Mesenchymal stem cell (in vitro differentiated cells and primary cell): Measurements from ENCODE around the gene UBAP2.

ENCODE experiments used
- DNase-seq: peaks from one replicate; pipeline ENCODE4 v3.0.0-alpha.2; 2013
- H2AFZ ChIP-seq: one replicate; pipeline ENCODE4 v1.6.1; 2013; ENCODE audit warnings: low read depth, mild to moderate bottlenecking, control low read depth, inconsistent platforms, low read length, moderate library complexity
- H2AK5ac ChIP-seq: 2 replicates; pipeline ENCODE4 v1.6.1; 2013; ENCODE audit warnings: low read length, moderate library complexity, mild to moderate bottlenecking, inconsistent platforms; ENCODE audit not compliant: severe bottlenecking
- H2BK120ac ChIP-seq: one replicate; pipeline ENCODE4 v1.6.1; 2013; ENCODE audit warnings: low read depth, mild to moderate bottlenecking, inconsistent platforms, low read length, moderate library complexity
- H2BK12ac ChIP-seq, 2 experiments: one replicate each; pipeline ENCODE4 v1.6.1; 2013; ENCODE audit warnings: inconsistent platforms in 2 of 2, low read length in 2 of 2, mild to moderate bottlenecking in 2 of 2, moderate library complexity in 2 of 2, control low read depth in 1 of 2
- H2BK15ac ChIP-seq: one replicate; pipeline ENCODE4 v1.6.1; 2013; ENCODE audit warnings: mild to moderate bottlenecking, low read depth, inconsistent platforms; ENCODE audit not compliant: poor library complexity, severe bottlenecking
- H2BK5ac ChIP-seq: 2 replicates; pipeline ENCODE4 v1.6.1; 2013; ENCODE audit warnings: low read depth, mild to moderate bottlenecking, low read length, control low read depth, inconsistent platforms; ENCODE audit not compliant: poor library complexity, severe bottlenecking
- H3K14ac ChIP-seq, 2 experiments: one replicate each; pipeline ENCODE4 v1.6.1; 2013; ENCODE audit warnings: inconsistent platforms in 2 of 2, low read length in 2 of 2, control low read depth in 1 of 2, mild to moderate bottlenecking in 1 of 2, moderate library complexity in 1 of 2
- H3K18ac ChIP-seq, 2 experiments: one replicate each; pipeline ENCODE4 v1.6.1; 2013; ENCODE audit warnings: inconsistent platforms in 2 of 2, low read length in 2 of 2, control low read depth in 1 of 2, low read depth in 1 of 2, mild to moderate bottlenecking in 1 of 2
- H3K23ac ChIP-seq, 2 experiments: one replicate each; pipeline ENCODE4 v1.6.1; 2013; ENCODE audit warnings: inconsistent platforms in 2 of 2, low read length in 2 of 2, mild to moderate bottlenecking in 2 of 2, moderate library complexity in 2 of 2, control low read depth in 1 of 2
- H3K27ac ChIP-seq: 2 replicates; pipeline ENCODE4 v1.5.1; 2013; ENCODE audit warnings: mild to moderate bottlenecking, moderate library complexity, low read length, control low read depth, inconsistent platforms; ENCODE audit not compliant: poor library complexity, severe bottlenecking
- H3K27me3 ChIP-seq, 2 experiments: 2 replicates each; pipeline versions ENCODE4 v1.6.1 to v1.7.0; 2013; ENCODE audit warnings: low read length in 2 of 2, mild to moderate bottlenecking in 2 of 2, moderate library complexity in 2 of 2, control low read depth in 1 of 2, inconsistent platforms in 1 of 2; ENCODE audit not compliant: control insufficient read depth in 1 of 2, insufficient read depth in 1 of 2
- H3K36me3 ChIP-seq, 2 experiments: 2 replicates each; pipeline versions ENCODE4 v1.6.1 to v1.7.0; 2013; ENCODE audit warnings: low read length in 2 of 2, control low read depth in 1 of 2, inconsistent platforms in 1 of 2, low read depth in 1 of 2, mild to moderate bottlenecking in 1 of 2; ENCODE audit not compliant: insufficient read depth in 2 of 2, control insufficient read depth in 1 of 2
- H3K4ac ChIP-seq, 2 experiments: one replicate each; pipeline ENCODE4 v1.6.1; 2013; ENCODE audit warnings: inconsistent platforms in 2 of 2, low read length in 2 of 2, mild to moderate bottlenecking in 2 of 2, moderate library complexity in 2 of 2, control low read depth in 1 of 2, low read depth in 1 of 2
- H3K4me1 ChIP-seq: 2 replicates; pipeline ENCODE4 v1.6.1; 2013; ENCODE audit warnings: low read depth, low read length, control low read depth; ENCODE audit not compliant: control insufficient read depth, insufficient read depth
- H3K4me2 ChIP-seq: 2 replicates; pipeline ENCODE4 v1.6.1; 2013; ENCODE audit warnings: low read length, mild to moderate bottlenecking, inconsistent platforms; ENCODE audit not compliant: poor library complexity, severe bottlenecking
- H3K4me3 ChIP-seq, 2 experiments: 2 replicates each; pipeline versions ENCODE4 v1.5.1 to v1.7.0; 2013; ENCODE audit warnings: low read length in 2 of 2, mild to moderate bottlenecking in 2 of 2, control low read depth in 1 of 2, low read depth in 1 of 2; ENCODE audit not compliant: insufficient read depth in 1 of 2
- H3K79me1 ChIP-seq: replicated peaks from 2 replicates; pipeline ENCODE4 v1.6.1; 2013; ENCODE audit warnings: mild to moderate bottlenecking, control low read depth, low read length, inconsistent platforms; ENCODE audit not compliant: poor library complexity, severe bottlenecking
- H3K9ac ChIP-seq: 2 replicates; pipeline ENCODE4 v1.7.0; 2013; ENCODE audit warnings: mild to moderate bottlenecking, low read length, moderate library complexity
- H3K9me3 ChIP-seq: 2 replicates; pipeline ENCODE4 v1.7.0; 2013; ENCODE audit warnings: mild to moderate bottlenecking, low read length; ENCODE audit not compliant: control insufficient read depth
- H4K8ac ChIP-seq: one replicate; pipeline ENCODE4 v1.6.1; 2013; ENCODE audit warnings: inconsistent platforms, mild to moderate bottlenecking, low read length, moderate library complexity
- H4K91ac ChIP-seq: one replicate; pipeline ENCODE4 v1.6.1; 2013; ENCODE audit warnings: mild to moderate bottlenecking, low read length, inconsistent platforms
- WGBS: methylation state at CpG from one replicate; pipeline ENCODE4 v1.1.7; 2013; ENCODE audit warnings: mixed read lengths; 5-methylcytosine and 5-hydroxymethylcytosine counted together

Gene UBAP2

GRCh38 chr9:34037626-34038025 is 11.1 kb downstream of the UBAP2 start:
- Histone ChIP-seq H4K91ac (no peak overlapping the region), H3K9ac (no peak overlapping the region), H3K4me2 (no peak overlapping the region), H2AK5ac (no peak overlapping the region), H3K79me1 (no peaks in the 10 kb centered on the region), H3K9me3 (no peaks in the 10 kb centered on the region), H3K4me1 (peaks cover 8% of the 10 kb centered on the region), H3K18ac (no peak overlapping the region), H2BK15ac (no peak overlapping the region), H2BK5ac (no peak overlapping the region), H3K4ac (no peak overlapping the region), H2BK12ac (no peak overlapping the region), H3K27ac (peak overlapping the region; percentile 14), H3K36me3 (peaks cover 14 to 17% of the 10 kb centered on the region in 2 experiments), H2AFZ (no peak overlapping the region), H3K23ac (no peak overlapping the region), H3K14ac (no peak overlapping the region), H4K8ac (no peak overlapping the region), H2BK120ac (no peak overlapping the region), H3K4me3 (no peak overlapping the region), H3K27me3 (no peaks in the 10 kb centered on the region)
- WGBS: 71% methylated on average over 2 of the region's 2 CpGs
- no peak for DNase-seq

DNA sequence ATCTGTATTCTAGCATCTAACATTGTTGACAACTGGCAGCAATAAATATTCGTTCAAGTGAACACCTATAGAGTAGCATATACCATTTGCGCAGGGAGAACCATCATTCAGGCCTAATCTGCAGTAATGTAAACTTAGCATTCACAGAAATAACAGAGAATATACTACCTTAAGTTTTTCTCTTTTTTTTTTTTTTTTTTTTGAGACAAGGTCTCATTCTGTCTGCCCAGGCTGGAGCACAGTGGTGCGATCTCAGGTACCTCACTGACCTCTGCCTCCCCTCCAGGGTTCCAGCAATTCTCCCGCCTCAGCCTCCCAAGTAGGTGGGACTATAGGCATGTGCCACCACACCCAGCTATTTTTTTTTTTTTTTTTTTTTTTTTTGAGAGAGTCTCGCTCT is 12.1 kb downstream of the UBAP2 start:
- no peak overlapping the region for H2BK120ac ChIP-seq
- no peak overlapping the region for H3K4me3 ChIP-seq
- H4K91ac ChIP-seq: no peak overlapping the region
- no peaks in the 10 kb centered on the region for H3K27me3 ChIP-seq
- H2AK5ac ChIP-seq: no peak overlapping the region
- H3K79me1 ChIP-seq: no peaks in the 10 kb centered on the region
- no peak overlapping the region for H2BK12ac ChIP-seq
- H3K4me1 ChIP-seq: peaks cover 8% of the 10 kb centered on the region
- H2BK5ac ChIP-seq: no peak overlapping the region
- H3K36me3 ChIP-seq: peaks cover 13 to 18% of the 10 kb centered on the region in 2 experiments
- H3K4me2 ChIP-seq: no peak overlapping the region
- no peak overlapping the region for H3K14ac ChIP-seq
- H4K8ac ChIP-seq: no peak overlapping the region
- no peak overlapping the region for H3K27ac ChIP-seq
- H3K23ac ChIP-seq: no peak overlapping the region
- no peak overlapping the region for H2BK15ac ChIP-seq
- no peak for DNase-seq
- no peak overlapping the region for H3K4ac ChIP-seq
- no peaks in the 10 kb centered on the region for H3K9me3 ChIP-seq
- no peak overlapping the region for H3K18ac ChIP-seq
- WGBS: 99% methylated on average over 5 of the region's 5 CpGs
- no peak overlapping the region for H2AFZ ChIP-seq
- H3K9ac ChIP-seq: no peak overlapping the region

DNA sequence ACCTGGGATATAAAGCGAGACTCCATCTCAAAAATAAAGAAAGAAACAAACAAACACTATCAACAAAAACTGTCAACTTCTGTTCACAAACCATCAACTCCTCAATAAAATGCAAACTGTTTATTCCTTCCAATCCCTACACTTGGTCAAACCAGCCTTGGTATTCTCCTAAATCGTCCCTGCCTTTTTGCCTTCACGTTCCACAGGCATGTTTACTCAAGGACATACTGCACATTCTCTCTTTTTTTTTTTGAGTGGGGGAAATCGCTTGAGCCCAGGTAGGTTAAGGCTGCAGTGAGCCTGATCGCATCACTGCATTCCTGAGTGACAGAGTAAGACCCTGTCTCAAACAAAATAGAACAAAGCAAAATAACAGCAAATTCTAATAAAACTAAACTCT is 13.0 kb downstream of the UBAP2 start:
- Histone ChIP-seq H2AFZ (no peak overlapping the region), H3K4me3 (no peak overlapping the region), H3K79me1 (no peaks in the 10 kb centered on the region), H3K27ac (peak overlapping the region; percentile 83), H3K14ac (no peak overlapping the region), H3K36me3 (peaks cover 18 to 22% of the 10 kb centered on the region in 2 experiments), H2BK120ac (no peak overlapping the region), H3K4me1 (peaks cover 10% of the 10 kb centered on the region), H3K9me3 (no peaks in the 10 kb centered on the region), H4K8ac (no peak overlapping the region), H2BK5ac (no peak overlapping the region), H2BK15ac (no peak overlapping the region), H2BK12ac (no peak overlapping the region), H3K9ac (no peak overlapping the region), H3K18ac (no peak overlapping the region), H2AK5ac (no peak overlapping the region), H3K23ac (no peak overlapping the region), H3K4ac (no peak overlapping the region), H3K27me3 (no peaks in the 10 kb centered on the region), H3K4me2 (no peak overlapping the region), H4K91ac (no peak overlapping the region)
- 72% methylated on average over 5 of the region's 5 CpGs for WGBS
- no peak for DNase-seq

DNA sequence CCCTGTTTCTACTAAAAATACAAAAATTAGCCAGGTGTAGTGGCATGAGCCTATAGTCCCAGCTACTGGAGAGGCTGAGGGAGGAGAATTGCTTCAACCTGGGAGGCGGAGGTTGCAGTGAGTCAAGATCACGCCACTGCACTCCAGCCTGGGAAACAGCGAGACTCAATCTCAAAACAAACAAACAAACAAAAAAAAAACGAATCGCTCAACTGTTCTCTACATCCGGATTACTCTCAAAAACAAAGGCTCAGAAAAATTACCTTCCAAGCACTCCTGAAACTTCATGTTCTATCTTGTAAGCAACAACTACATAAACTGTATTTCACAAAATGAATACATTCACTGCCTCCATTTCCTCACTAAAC is 14.0 kb downstream of the UBAP2 start:
- no peak overlapping the region for H3K23ac ChIP-seq

More for the DNA sequence above, 14.0 kb downstream of the UBAP2 start:
- Histone ChIP-seq H3K18ac (no peak overlapping the region), H3K14ac (no peak overlapping the region), H3K9ac (no peak overlapping the region), H3K27me3 (no peaks in the 10 kb centered on the region), H3K4me1 (peaks cover 10% of the 10 kb centered on the region), H3K27ac (peak overlapping the region; percentile 95), H2AK5ac (no peak overlapping the region), H2AFZ (no peak overlapping the region), H3K4me3 (no peak overlapping the region), H3K9me3 (no peaks in the 10 kb centered on the region), H2BK120ac (no peak overlapping the region), H4K91ac (no peak overlapping the region), H3K79me1 (no peaks in the 10 kb centered on the region), H2BK12ac (no peak overlapping the region), H3K4me2 (no peak overlapping the region), H4K8ac (no peak overlapping the region), H2BK15ac (no peak overlapping the region), H2BK5ac (no peak overlapping the region), H3K36me3 (peaks cover 13 to 22% of the 10 kb centered on the region in 2 experiments), H3K4ac (no peak overlapping the region)
- no peak for DNase-seq
- WGBS: 86% methylated on average over 6 of the region's 6 CpGs
